ENCODE data around the gene GABRB3. TPM values are rescaled to one million over a fixed set of nuclear protein-coding genes. Genes with fewer than 3 reads are reported as not detected.

The GABRB3 gene
- total and polyA plus RNA-seq, 4 donors = 0.09 to 1.2 (median 0.50) TPM

- DNase-seq (ENCODE audit: low spot score) = no peak
- WGBS = 78% methylated on average over 5 of the region's 5 CpGs
- Histone ChIP-seq H3K9me3 (ENCODE audit: control insufficient read depth in 4 of 4, low read length in 3 of 4) (no peaks in the 10 kb centered on the region), H3K9ac (ENCODE audit: low read depth in 1 of 2, low read length in 2 of 2) (no peak overlapping the region), H3K36me3 (ENCODE audit: control insufficient read depth in 4 of 4, insufficient read depth in 3 of 4, low read depth in 1 of 4, low read length in 3 of 4) (no peaks in the 10 kb centered on the region), H3K27ac (ENCODE audit: low read depth in 1 of 2, low read length in 2 of 2) (no peak overlapping the region), H3K27me3 (ENCODE audit: control insufficient read depth in 4 of 4, insufficient read depth in 4 of 4, low read length in 3 of 4) (no peaks in the 10 kb centered on the region), H3K4me3 (ENCODE audit: low read depth in 1 of 3, low read length in 3 of 3) (no peak overlapping the region), H3K4me1 (ENCODE audit: control insufficient read depth in 4 of 4, insufficient read depth in 4 of 4, low read length in 3 of 4) (no peaks in the 10 kb centered on the region)
- TF ChIP-seq RXRA (IDR thresholded peaks at IDR 0.05) (no peak), HNF4G (IDR thresholded peaks at IDR 0.05) (no peak)
These were observed 132.3 kb downstream of the GABRB3 start for GRCh38 chr15:26640601-26641000.

GRCh38 chr15:26639966-26640365, 132.9 kb downstream of the GABRB3 start:
- Histone ChIP-seq H3K27me3 (ENCODE audit: control insufficient read depth in 4 of 4, insufficient read depth in 4 of 4, low read length in 3 of 4) (no peaks in the 10 kb centered on the region), H3K9me3 (ENCODE audit: control insufficient read depth in 4 of 4, low read length in 3 of 4) (no peaks in the 10 kb centered on the region), H3K4me3 (ENCODE audit: low read depth in 1 of 3, low read length in 3 of 3) (no peak overlapping the region), H3K36me3 (ENCODE audit: control insufficient read depth in 4 of 4, insufficient read depth in 3 of 4, low read depth in 1 of 4, low read length in 3 of 4) (no peaks in the 10 kb centered on the region), H3K4me1 (ENCODE audit: control insufficient read depth in 4 of 4, insufficient read depth in 4 of 4, low read length in 3 of 4) (no peaks in the 10 kb centered on the region), H3K9ac (ENCODE audit: low read depth in 1 of 2, low read length in 2 of 2) (no peak overlapping the region), H3K27ac (ENCODE audit: low read depth in 1 of 2, low read length in 2 of 2) (no peak overlapping the region)
- TF ChIP-seq HNF4A (conservative IDR thresholded peaks at IDR 0.05) (no peak), SP1 (IDR thresholded peaks at IDR 0.05) (no peak), ATF3 (IDR thresholded peaks at IDR 0.05) (no peak), MAX (IDR thresholded peaks at IDR 0.05) (no peak)
- WGBS = 63% methylated on average over 9 of the region's 9 CpGs
- no peak for DNase-seq (ENCODE audit: low spot score)

- TF ChIP-seq RXRA (IDR thresholded peaks at IDR 0.05) = no peak
- TF ChIP-seq TAF1 (conservative IDR thresholded peaks at IDR 0.05) = no peak
- TF ChIP-seq FOXA2 (IDR thresholded peaks at IDR 0.05) = no peak
- TF ChIP-seq REST (IDR thresholded peaks at IDR 0.05) = no peak
- no peak for TF ChIP-seq EGR1 (IDR thresholded peaks at IDR 0.05; ENCODE audit: low read depth in 2 of 2)
- TF ChIP-seq YY1 (IDR thresholded peaks at IDR 0.05) = no peak
- no peak for TF ChIP-seq RAD21 (IDR thresholded peaks at IDR 0.05)
- TF ChIP-seq HNF4G (IDR thresholded peaks at IDR 0.05) = no peak
- no peak for TF ChIP-seq JUND (IDR thresholded peaks at IDR 0.05)
- TF ChIP-seq SP1 (IDR thresholded peaks at IDR 0.05) = no peak
- no peak for TF ChIP-seq GABPA (IDR thresholded peaks at IDR 0.05 in 1 of 2, conservative IDR thresholded peaks at IDR 0.05 in 1 of 2)
- no peak for TF ChIP-seq NR2F2 (IDR thresholded peaks at IDR 0.05)
- no peak for TF ChIP-seq ZBTB33 (IDR thresholded peaks at IDR 0.05)
- TF ChIP-seq ATF3 (IDR thresholded peaks at IDR 0.05) = no peak
- TF ChIP-seq CTCF (IDR thresholded peaks at IDR 0.05; ENCODE audit: low read depth, low read length, missing input control) = no peak
- no peak for TF ChIP-seq MAX (IDR thresholded peaks at IDR 0.05)
- no peak for TF ChIP-seq FOXA1 (IDR thresholded peaks at IDR 0.05)
- TF ChIP-seq HNF4A (conservative IDR thresholded peaks at IDR 0.05) = no peak
- Histone ChIP-seq H3K36me3 (ENCODE audit: control insufficient read depth in 4 of 4, insufficient read depth in 3 of 4, low read depth in 1 of 4, low read length in 3 of 4) (no peaks in the 10 kb centered on the region), H3K9ac (ENCODE audit: low read depth in 1 of 2, low read length in 2 of 2) (no peak overlapping the region), H3K27ac (ENCODE audit: low read depth in 1 of 2, low read length in 2 of 2) (no peak overlapping the region), H3K9me3 (ENCODE audit: control insufficient read depth in 4 of 4, low read length in 3 of 4) (no peaks in the 10 kb centered on the region), H3K4me1 (ENCODE audit: control insufficient read depth in 4 of 4, insufficient read depth in 4 of 4, low read length in 3 of 4) (no peaks in the 10 kb centered on the region), H3K27me3 (ENCODE audit: control insufficient read depth in 4 of 4, insufficient read depth in 4 of 4, low read length in 3 of 4) (no peaks in the 10 kb centered on the region), H3K4me3 (ENCODE audit: low read depth in 1 of 3, low read length in 3 of 3) (no peak overlapping the region)
- WGBS = 63% methylated on average over 2 of the region's 2 CpGs
- DNase-seq (ENCODE audit: low spot score) = no peak
These were observed 137.3 kb downstream of the GABRB3 start for GRCh38 chr15:26635614-26636013.
